ENCODE data around the gene PLCH1. TPM values are rescaled to one million over a fixed set of nuclear protein-coding genes. Genes with fewer than 3 reads are reported as not detected.

PLCH1 gene
- total and polyA plus RNA-seq, 2 of the 8 experiments (the other 6 are each of a cell fraction or from before 2014, with no cell fraction given), result 5.8 to 17.2 TPM

DNA sequence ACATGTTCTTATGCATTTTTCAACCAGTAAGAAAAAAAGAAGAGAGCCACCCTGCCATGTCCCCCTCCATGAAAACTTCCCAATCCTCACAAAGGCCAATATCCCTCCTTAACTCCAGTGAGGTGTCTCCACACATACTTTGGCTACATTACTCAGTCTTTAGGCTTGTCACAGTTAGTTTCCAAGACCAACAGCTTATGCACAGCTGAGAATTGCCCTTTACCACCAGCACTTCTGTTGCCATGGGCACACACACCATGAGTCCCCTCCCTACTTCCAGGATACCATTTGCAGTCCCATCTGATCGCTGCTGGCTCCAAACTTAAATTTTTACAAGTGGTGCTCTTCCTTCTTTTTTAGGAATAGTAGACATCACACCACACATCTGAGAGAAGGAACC, 301.1 kb downstream of the PLCH1 start (continued):
- no peak for TF ChIP-seq POU5F1 (IDR thresholded peaks at IDR 0.05; ENCODE audit: low read depth, low read length)
- TF ChIP-seq CEBPB (IDR thresholded peaks at IDR 0.05; ENCODE audit: low read depth, low read length), result no peak
- TF ChIP-seq RNF2 (IDR thresholded peaks at IDR 0.05; ENCODE audit: borderline replicate concordance, low read depth, low read length, missing control alignments, poor library complexity, severe bottlenecking), result no peak
- TF ChIP-seq EP300 (IDR thresholded peaks at IDR 0.05; ENCODE audit: borderline replicate concordance in 1 of 2, low read depth in 2 of 2, low read length in 2 of 2), result no peak
- TF ChIP-seq CTBP2 (IDR thresholded peaks at IDR 0.05; ENCODE audit: borderline replicate concordance, insufficient read depth, insufficient read length, low read length), result no peak
- no peak for TF ChIP-seq SP4 (IDR thresholded peaks at IDR 0.05; ENCODE audit: low read length)
- TF ChIP-seq, protein P1, sequence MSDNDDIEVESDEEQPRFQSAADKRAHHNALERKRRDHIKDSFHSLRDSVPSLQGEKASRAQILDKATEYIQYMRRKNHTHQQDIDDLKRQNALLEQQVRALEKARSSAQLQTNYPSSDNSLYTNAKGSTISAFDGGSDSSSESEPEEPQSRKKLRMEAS (IDR thresholded peaks at IDR 0.05), result no peak
- TF ChIP-seq SP1 (IDR thresholded peaks at IDR 0.05; ENCODE audit: low read depth, low read length), result no peak
- no peak for TF ChIP-seq RBBP5 (IDR thresholded peaks at IDR 0.05; ENCODE audit: borderline replicate concordance, low read depth, low read length)
- TF ChIP-seq, protein P2, sequence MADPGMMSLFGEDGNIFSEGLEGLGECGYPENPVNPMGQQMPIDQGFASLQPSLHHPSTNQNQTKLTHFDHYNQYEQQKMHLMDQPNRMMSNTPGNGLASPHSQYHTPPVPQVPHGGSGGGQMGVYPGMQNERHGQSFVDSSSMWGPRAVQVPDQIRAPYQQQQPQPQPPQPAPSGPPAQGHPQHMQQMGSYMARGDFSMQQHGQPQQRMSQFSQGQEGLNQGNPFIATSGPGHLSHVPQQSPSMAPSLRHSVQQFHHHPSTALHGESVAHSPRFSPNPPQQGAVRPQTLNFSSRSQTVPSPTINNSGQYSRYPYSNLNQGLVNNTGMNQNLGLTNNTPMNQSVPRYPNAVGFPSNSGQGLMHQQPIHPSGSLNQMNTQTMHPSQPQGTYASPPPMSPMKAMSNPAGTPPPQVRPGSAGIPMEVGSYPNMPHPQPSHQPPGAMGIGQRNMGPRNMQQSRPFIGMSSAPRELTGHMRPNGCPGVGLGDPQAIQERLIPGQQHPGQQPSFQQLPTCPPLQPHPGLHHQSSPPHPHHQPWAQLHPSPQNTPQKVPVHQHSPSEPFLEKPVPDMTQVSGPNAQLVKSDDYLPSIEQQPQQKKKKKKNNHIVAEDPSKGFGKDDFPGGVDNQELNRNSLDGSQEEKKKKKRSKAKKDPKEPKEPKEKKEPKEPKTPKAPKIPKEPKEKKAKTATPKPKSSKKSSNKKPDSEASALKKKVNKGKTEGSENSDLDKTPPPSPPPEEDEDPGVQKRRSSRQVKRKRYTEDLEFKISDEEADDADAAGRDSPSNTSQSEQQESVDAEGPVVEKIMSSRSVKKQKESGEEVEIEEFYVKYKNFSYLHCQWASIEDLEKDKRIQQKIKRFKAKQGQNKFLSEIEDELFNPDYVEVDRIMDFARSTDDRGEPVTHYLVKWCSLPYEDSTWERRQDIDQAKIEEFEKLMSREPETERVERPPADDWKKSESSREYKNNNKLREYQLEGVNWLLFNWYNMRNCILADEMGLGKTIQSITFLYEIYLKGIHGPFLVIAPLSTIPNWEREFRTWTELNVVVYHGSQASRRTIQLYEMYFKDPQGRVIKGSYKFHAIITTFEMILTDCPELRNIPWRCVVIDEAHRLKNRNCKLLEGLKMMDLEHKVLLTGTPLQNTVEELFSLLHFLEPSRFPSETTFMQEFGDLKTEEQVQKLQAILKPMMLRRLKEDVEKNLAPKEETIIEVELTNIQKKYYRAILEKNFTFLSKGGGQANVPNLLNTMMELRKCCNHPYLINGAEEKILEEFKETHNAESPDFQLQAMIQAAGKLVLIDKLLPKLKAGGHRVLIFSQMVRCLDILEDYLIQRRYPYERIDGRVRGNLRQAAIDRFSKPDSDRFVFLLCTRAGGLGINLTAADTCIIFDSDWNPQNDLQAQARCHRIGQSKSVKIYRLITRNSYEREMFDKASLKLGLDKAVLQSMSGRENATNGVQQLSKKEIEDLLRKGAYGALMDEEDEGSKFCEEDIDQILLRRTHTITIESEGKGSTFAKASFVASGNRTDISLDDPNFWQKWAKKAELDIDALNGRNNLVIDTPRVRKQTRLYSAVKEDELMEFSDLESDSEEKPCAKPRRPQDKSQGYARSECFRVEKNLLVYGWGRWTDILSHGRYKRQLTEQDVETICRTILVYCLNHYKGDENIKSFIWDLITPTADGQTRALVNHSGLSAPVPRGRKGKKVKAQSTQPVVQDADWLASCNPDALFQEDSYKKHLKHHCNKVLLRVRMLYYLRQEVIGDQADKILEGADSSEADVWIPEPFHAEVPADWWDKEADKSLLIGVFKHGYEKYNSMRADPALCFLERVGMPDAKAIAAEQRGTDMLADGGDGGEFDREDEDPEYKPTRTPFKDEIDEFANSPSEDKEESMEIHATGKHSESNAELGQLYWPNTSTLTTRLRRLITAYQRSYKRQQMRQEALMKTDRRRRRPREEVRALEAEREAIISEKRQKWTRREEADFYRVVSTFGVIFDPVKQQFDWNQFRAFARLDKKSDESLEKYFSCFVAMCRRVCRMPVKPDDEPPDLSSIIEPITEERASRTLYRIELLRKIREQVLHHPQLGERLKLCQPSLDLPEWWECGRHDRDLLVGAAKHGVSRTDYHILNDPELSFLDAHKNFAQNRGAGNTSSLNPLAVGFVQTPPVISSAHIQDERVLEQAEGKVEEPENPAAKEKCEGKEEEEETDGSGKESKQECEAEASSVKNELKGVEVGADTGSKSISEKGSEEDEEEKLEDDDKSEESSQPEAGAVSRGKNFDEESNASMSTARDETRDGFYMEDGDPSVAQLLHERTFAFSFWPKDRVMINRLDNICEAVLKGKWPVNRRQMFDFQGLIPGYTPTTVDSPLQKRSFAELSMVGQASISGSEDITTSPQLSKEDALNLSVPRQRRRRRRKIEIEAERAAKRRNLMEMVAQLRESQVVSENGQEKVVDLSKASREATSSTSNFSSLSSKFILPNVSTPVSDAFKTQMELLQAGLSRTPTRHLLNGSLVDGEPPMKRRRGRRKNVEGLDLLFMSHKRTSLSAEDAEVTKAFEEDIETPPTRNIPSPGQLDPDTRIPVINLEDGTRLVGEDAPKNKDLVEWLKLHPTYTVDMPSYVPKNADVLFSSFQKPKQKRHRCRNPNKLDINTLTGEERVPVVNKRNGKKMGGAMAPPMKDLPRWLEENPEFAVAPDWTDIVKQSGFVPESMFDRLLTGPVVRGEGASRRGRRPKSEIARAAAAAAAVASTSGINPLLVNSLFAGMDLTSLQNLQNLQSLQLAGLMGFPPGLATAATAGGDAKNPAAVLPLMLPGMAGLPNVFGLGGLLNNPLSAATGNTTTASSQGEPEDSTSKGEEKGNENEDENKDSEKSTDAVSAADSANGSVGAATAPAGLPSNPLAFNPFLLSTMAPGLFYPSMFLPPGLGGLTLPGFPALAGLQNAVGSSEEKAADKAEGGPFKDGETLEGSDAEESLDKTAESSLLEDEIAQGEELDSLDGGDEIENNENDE (IDR thresholded peaks at IDR 0.05; ENCODE audit: insufficient replicate concordance, low read length), result no peak

Measured in H1 (cell line).